Measurements from ENCODE around the gene JHY.

GRCh38 chr11:122979103-122979814 is 96.7 kb downstream of the JHY start:
- no peak for TF ChIP-seq CTCF (IDR thresholded peaks at IDR 0.05; ENCODE audit: low read length)
- TF ChIP-seq EZH2 (IDR thresholded peaks at IDR 0.05; ENCODE audit: borderline replicate concordance, low read length): no peak
